ENCODE data around the gene EXOC3L2. TPM values are rescaled to one million over a fixed set of nuclear protein-coding genes. Genes with fewer than 3 reads are reported as not detected.

Gene EXOC3L2
- total RNA-seq, 1 donor = not detected

GRCh38 chr19:45223879-45224278 is 21.3 kb downstream of the EXOC3L2 start:
- H4K20me1 ChIP-seq (ENCODE audit: insufficient read depth, low read length) = no peaks in the 10 kb centered on the region
- DNase-seq (ENCODE audit: insufficient read length, low spot score, missing footprints) = no peak
- H3K79me2 ChIP-seq (ENCODE audit: insufficient read depth, low read length) = no peaks in the 10 kb centered on the region
- no peak overlapping the region for H3K4me2 ChIP-seq (ENCODE audit: insufficient read depth, low read length)
- H3K27me3 ChIP-seq (ENCODE audit: insufficient read depth, low read length) = peaks cover 2% of the 10 kb centered on the region
- no peaks in the 10 kb centered on the region for H3K36me3 ChIP-seq (ENCODE audit: insufficient read depth, low read length)
- H3K4me3 ChIP-seq (ENCODE audit: insufficient read depth, low read length) = no peak overlapping the region
- no peaks in the 10 kb centered on the region for H3K4me1 ChIP-seq (ENCODE audit: insufficient read depth, low read length)
- no peak overlapping the region for H3K27ac ChIP-seq (ENCODE audit: low read depth, low read length)
- TF ChIP-seq CTCF (IDR thresholded peaks at IDR 0.05; ENCODE audit: extremely low read depth, low read depth, low read length) = no peak
- no peak overlapping the region for H2AFZ ChIP-seq (ENCODE audit: low read length)
- no peaks in the 10 kb centered on the region for H3K9me3 ChIP-seq (ENCODE audit: low read depth, low read length)

GRCh38 chr19:45222724-45223123 is 22.5 kb downstream of the EXOC3L2 start:
- no peak for DNase-seq (ENCODE audit: insufficient read length, low spot score, missing footprints)
- no peaks in the 10 kb centered on the region for H3K36me3 ChIP-seq (ENCODE audit: insufficient read depth, low read length)
- H4K20me1 ChIP-seq (ENCODE audit: insufficient read depth, low read length) = no peaks in the 10 kb centered on the region
- H3K4me3 ChIP-seq (ENCODE audit: insufficient read depth, low read length) = no peak overlapping the region
- no peak overlapping the region for H2AFZ ChIP-seq (ENCODE audit: low read length)
- no peak overlapping the region for H3K4me2 ChIP-seq (ENCODE audit: insufficient read depth, low read length)
- H3K27me3 ChIP-seq (ENCODE audit: insufficient read depth, low read length) = peaks cover 7% of the 10 kb centered on the region
- H3K27ac ChIP-seq (ENCODE audit: low read depth, low read length) = no peak overlapping the region
- H3K4me1 ChIP-seq (ENCODE audit: insufficient read depth, low read length) = no peaks in the 10 kb centered on the region
- no peak for TF ChIP-seq CTCF (IDR thresholded peaks at IDR 0.05; ENCODE audit: extremely low read depth, low read depth, low read length)
- H3K9me3 ChIP-seq (ENCODE audit: low read depth, low read length) = no peaks in the 10 kb centered on the region
- no peaks in the 10 kb centered on the region for H3K79me2 ChIP-seq (ENCODE audit: insufficient read depth, low read length)

- Histone ChIP-seq H3K4me3 (ENCODE audit: insufficient read depth, low read length) (no peak overlapping the region), H3K27ac (ENCODE audit: low read depth, low read length) (no peak overlapping the region), H3K9me3 (ENCODE audit: low read depth, low read length) (no peaks in the 10 kb centered on the region), H3K79me2 (ENCODE audit: insufficient read depth, low read length) (no peaks in the 10 kb centered on the region), H3K36me3 (ENCODE audit: insufficient read depth, low read length) (no peaks in the 10 kb centered on the region), H4K20me1 (ENCODE audit: insufficient read depth, low read length) (no peaks in the 10 kb centered on the region), H2AFZ (ENCODE audit: low read length) (no peak overlapping the region), H3K4me2 (ENCODE audit: insufficient read depth, low read length) (no peak overlapping the region), H3K4me1 (ENCODE audit: insufficient read depth, low read length) (peaks cover 3% of the 10 kb centered on the region), H3K27me3 (ENCODE audit: insufficient read depth, low read length) (peaks cover 28% of the 10 kb centered on the region)
- no peak for TF ChIP-seq CTCF (IDR thresholded peaks at IDR 0.05; ENCODE audit: extremely low read depth, low read depth, low read length)
- DNase-seq (ENCODE audit: insufficient read length, low spot score, missing footprints) = no peak
Measured at GRCh38 chr19:45218911-45219743, 26.1 kb downstream of the EXOC3L2 start.

GRCh38 chr19:45218426-45218825 is 26.8 kb downstream of the EXOC3L2 start:
- DNase-seq (ENCODE audit: insufficient read length, low spot score, missing footprints) = no peak
- no peak for TF ChIP-seq CTCF (IDR thresholded peaks at IDR 0.05; ENCODE audit: extremely low read depth, low read depth, low read length)
- H3K27me3 ChIP-seq (ENCODE audit: insufficient read depth, low read length) = peaks cover 28% of the 10 kb centered on the region
- H3K4me3 ChIP-seq (ENCODE audit: insufficient read depth, low read length) = no peak overlapping the region
- no peak overlapping the region for H3K27ac ChIP-seq (ENCODE audit: low read depth, low read length)
- no peaks in the 10 kb centered on the region for H4K20me1 ChIP-seq (ENCODE audit: insufficient read depth, low read length)
- peaks cover 3% of the 10 kb centered on the region for H3K4me1 ChIP-seq (ENCODE audit: insufficient read depth, low read length)
- no peaks in the 10 kb centered on the region for H3K36me3 ChIP-seq (ENCODE audit: insufficient read depth, low read length)
- no peaks in the 10 kb centered on the region for H3K9me3 ChIP-seq (ENCODE audit: low read depth, low read length)
- no peak overlapping the region for H3K4me2 ChIP-seq (ENCODE audit: insufficient read depth, low read length)
- no peaks in the 10 kb centered on the region for H3K79me2 ChIP-seq (ENCODE audit: insufficient read depth, low read length)
- no peak overlapping the region for H2AFZ ChIP-seq (ENCODE audit: low read length)
